ENCODE measurements around the gene LARGE1.

The LARGE1 gene

DNA sequence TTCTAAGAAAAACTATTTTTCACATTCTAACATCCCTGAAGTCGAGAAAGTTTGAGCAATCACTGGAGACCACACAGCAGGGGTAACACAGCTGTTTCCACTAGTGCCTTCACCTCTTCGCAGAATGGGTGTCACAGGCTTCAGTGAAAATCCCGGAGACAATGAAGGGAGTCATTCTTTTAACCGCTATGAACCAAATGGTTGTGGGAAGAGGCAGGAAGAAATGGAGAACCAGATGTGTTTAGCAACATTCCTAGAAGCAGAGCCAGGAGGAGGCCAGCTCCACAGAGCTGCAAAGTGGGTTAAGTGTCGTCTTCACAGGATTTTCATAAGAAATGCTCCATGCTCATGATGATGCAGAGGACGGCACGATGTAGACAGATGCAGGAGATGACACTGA is 221.1 kb downstream of the LARGE1 start:
- Histone ChIP-seq H3K4me2 (ENCODE audit: low read length) (no peak overlapping the region), H3K27ac (ENCODE audit: low read depth, low read length, poor library complexity, severe bottlenecking) (no peak overlapping the region), H3K79me2 (ENCODE audit: insufficient read depth, low read length) (no peaks in the 10 kb centered on the region)

DNA sequence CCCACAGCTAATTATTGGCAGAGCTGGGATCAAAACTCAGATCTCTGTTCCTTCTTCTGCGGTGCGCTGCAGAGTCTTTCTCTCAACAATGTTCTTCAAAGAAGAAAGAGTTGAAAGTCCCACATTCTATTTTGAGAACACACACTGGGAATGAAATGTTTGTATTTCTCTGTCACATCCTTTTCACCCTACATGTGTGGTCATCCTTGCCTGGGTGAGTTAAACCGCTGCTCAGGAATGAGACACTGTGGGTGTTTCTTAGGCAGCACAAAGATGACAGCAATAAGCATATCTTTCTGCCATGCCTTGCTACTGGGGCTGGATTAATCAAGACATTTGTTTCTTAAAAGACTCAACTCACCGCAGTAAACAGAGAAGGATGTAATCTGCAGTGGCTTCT is 222.6 kb downstream of the LARGE1 start:
- Histone ChIP-seq H3K9ac (ENCODE audit: low read length) (no peak overlapping the region), H3K4me2 (ENCODE audit: low read length) (no peak overlapping the region), H3K9me2 (ENCODE audit: low read depth, low read length) (no peaks in the 10 kb centered on the region), H3K27ac (ENCODE audit: low read depth, low read length, poor library complexity, severe bottlenecking) (no peak overlapping the region), H2AFZ (ENCODE audit: low read length) (no peak overlapping the region), H3K79me2 (ENCODE audit: insufficient read depth, low read length) (no peaks in the 10 kb centered on the region), H3K27me3 (ENCODE audit: insufficient read depth, low read length) (no peaks in the 10 kb centered on the region), H3K4me1 (ENCODE audit: insufficient read depth, low read length, severe bottlenecking) (no peaks in the 10 kb centered on the region), H3K9me3 (ENCODE audit: low read length) (no peaks in the 10 kb centered on the region), H3F3A (ENCODE audit: insufficient read depth, low read length) (no peaks in the 10 kb centered on the region), H4K20me1 (ENCODE audit: insufficient read depth, low read length) (no peaks in the 10 kb centered on the region), H3K36me3 (ENCODE audit: insufficient read depth, low read length) (no peaks in the 10 kb centered on the region), H3K4me3 (ENCODE audit: low read depth, low read length, poor library complexity, severe bottlenecking) (no peak overlapping the region)
- TF ChIP-seq EZH2 (IDR thresholded peaks at IDR 0.05; ENCODE audit: borderline replicate concordance, low read length): no peak
- TF ChIP-seq, protein P1, sequence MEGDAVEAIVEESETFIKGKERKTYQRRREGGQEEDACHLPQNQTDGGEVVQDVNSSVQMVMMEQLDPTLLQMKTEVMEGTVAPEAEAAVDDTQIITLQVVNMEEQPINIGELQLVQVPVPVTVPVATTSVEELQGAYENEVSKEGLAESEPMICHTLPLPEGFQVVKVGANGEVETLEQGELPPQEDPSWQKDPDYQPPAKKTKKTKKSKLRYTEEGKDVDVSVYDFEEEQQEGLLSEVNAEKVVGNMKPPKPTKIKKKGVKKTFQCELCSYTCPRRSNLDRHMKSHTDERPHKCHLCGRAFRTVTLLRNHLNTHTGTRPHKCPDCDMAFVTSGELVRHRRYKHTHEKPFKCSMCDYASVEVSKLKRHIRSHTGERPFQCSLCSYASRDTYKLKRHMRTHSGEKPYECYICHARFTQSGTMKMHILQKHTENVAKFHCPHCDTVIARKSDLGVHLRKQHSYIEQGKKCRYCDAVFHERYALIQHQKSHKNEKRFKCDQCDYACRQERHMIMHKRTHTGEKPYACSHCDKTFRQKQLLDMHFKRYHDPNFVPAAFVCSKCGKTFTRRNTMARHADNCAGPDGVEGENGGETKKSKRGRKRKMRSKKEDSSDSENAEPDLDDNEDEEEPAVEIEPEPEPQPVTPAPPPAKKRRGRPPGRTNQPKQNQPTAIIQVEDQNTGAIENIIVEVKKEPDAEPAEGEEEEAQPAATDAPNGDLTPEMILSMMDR (IDR thresholded peaks at IDR 0.05; ENCODE audit: low read length): no peak

More for the DNA sequence above, 221.1 kb downstream of the LARGE1 start:
- Histone ChIP-seq H2AFZ (ENCODE audit: low read length) (no peak overlapping the region), H3K9ac (ENCODE audit: low read length) (no peak overlapping the region), H3K4me3 (ENCODE audit: low read depth, low read length, poor library complexity, severe bottlenecking) (no peak overlapping the region), H3K36me3 (ENCODE audit: insufficient read depth, low read length) (no peaks in the 10 kb centered on the region), H4K20me1 (ENCODE audit: insufficient read depth, low read length) (no peaks in the 10 kb centered on the region), H3K4me1 (ENCODE audit: insufficient read depth, low read length, severe bottlenecking) (no peaks in the 10 kb centered on the region), H3F3A (ENCODE audit: insufficient read depth, low read length) (no peaks in the 10 kb centered on the region), H3K9me3 (ENCODE audit: low read length) (no peaks in the 10 kb centered on the region), H3K27me3 (ENCODE audit: insufficient read depth, low read length) (no peaks in the 10 kb centered on the region), H3K9me2 (ENCODE audit: low read depth, low read length) (no peaks in the 10 kb centered on the region)
- TF ChIP-seq EZH2 (IDR thresholded peaks at IDR 0.05; ENCODE audit: borderline replicate concordance, low read length): no peak
- TF ChIP-seq, protein P1 (IDR thresholded peaks at IDR 0.05; ENCODE audit: low read length): no peak

DNA sequence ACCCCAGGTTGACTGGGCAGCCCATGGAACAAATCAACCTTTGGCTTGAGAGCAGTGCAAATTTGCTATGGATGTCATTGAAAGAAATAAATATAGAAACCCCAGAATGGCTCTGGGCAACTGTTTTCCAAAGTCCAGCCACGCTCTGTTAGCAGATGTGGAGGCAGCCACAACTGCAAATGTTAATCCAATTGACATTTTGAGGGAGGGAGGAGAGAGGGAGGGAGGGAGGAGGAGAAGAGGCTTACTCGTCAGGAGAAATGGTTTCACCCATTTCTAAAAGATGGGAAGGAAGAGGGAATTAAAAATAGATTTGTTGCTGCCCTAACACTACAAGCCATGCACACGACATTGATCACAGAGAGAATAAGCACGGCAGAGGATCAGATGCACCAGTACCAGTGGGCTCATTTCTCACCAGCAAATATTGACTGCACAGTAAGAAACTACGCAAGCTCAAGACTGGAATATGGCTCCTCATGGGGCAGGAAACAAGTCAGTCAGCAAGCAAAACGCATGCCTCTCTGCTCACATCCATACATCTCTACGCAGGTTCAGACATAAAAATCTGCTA is 229.1 kb downstream of the LARGE1 start:
- Histone ChIP-seq H3K79me2 (ENCODE audit: insufficient read depth, low read length) (no peaks in the 10 kb centered on the region), H3K4me1 (ENCODE audit: insufficient read depth, low read length, severe bottlenecking) (no peaks in the 10 kb centered on the region)

More for the DNA sequence above, 229.1 kb downstream of the LARGE1 start:
- Histone ChIP-seq H3K4me2 (ENCODE audit: low read length) (no peak overlapping the region), H3K27me3 (ENCODE audit: insufficient read depth, low read length) (no peaks in the 10 kb centered on the region), H3F3A (ENCODE audit: insufficient read depth, low read length) (no peaks in the 10 kb centered on the region), H4K20me1 (ENCODE audit: insufficient read depth, low read length) (no peaks in the 10 kb centered on the region), H3K27ac (ENCODE audit: low read depth, low read length, poor library complexity, severe bottlenecking) (no peak overlapping the region), H2AFZ (ENCODE audit: low read length) (no peak overlapping the region), H3K9me3 (ENCODE audit: low read length) (no peaks in the 10 kb centered on the region), H3K9ac (ENCODE audit: low read length) (no peak overlapping the region), H3K4me3 (ENCODE audit: low read depth, low read length, poor library complexity, severe bottlenecking) (no peak overlapping the region), H3K36me3 (ENCODE audit: insufficient read depth, low read length) (no peaks in the 10 kb centered on the region), H3K9me2 (ENCODE audit: low read depth, low read length) (no peaks in the 10 kb centered on the region)
- TF ChIP-seq, protein P1 (IDR thresholded peaks at IDR 0.05; ENCODE audit: low read length): no peak
- TF ChIP-seq EZH2 (IDR thresholded peaks at IDR 0.05; ENCODE audit: borderline replicate concordance, low read length): no peak
